OCI-LY7 (cell line): ENCODE data around the gene LPAR2. TPM values are rescaled to one million over a fixed set of nuclear protein-coding genes. Genes with fewer than 3 reads are reported as not detected.

Experiments used
- BruUV-seq: library from RNA; stranded (reverse); fragments of 400-500 nt; replicated peaks from 2 replicates; lab custom pipeline; 2021; lab: Mats Ljungman, UMichigan
- CTCF ChIA-PET: fragments of 300-600 bp; sonication (Branson Sonifier 250); formaldehyde crosslinking; loops from one replicate; lab custom pipeline; 2022; ENCODE audit warnings: antibody characterized with exemption; ENCODE audit not compliant: unreplicated experiment; lab: Charles Lee
- POLR2A ChIA-PET: fragments of 300-600 bp; sonication (Branson Sonifier 250); formaldehyde crosslinking; loops from one replicate; lab custom pipeline; 2022; ENCODE audit warnings: antibody characterized with exemption; lab: Charles Lee
- DNase-seq: peaks from one replicate; pipeline ENCODE4 v3.0.0-alpha.2; 2015; ENCODE audit warnings: low spot score
- H2AFZ ChIP-seq: fragments of 200-600 bp; sonication (generic), shearing (Covaris generic); 2 replicates; pipeline ENCODE4 v1.6.1; 2014; ENCODE audit warnings: mild to moderate bottlenecking, antibody characterized with exemption, low read length, moderate library complexity
- H3K27ac ChIP-seq: fragments of 200-600 bp; sonication (generic); 2 replicates; pipeline ENCODE4 v1.5.1; 2014; ENCODE audit warnings: mixed run types, low read depth, mild to moderate bottlenecking, moderate library complexity, low read length, inconsistent platforms; ENCODE audit not compliant: poor library complexity, severe bottlenecking
- H3K36me3 ChIP-seq: fragments of 200-600 bp; sonication (generic); 2 replicates; pipeline ENCODE4 v1.6.1; 2014; ENCODE audit warnings: mild to moderate bottlenecking, antibody characterized with exemption, low read length, moderate library complexity, mixed read lengths; ENCODE audit not compliant: insufficient read depth
- H3K4me1 ChIP-seq: fragments of 200-600 bp; sonication (generic); 2 replicates; pipeline ENCODE4 v1.5.1; 2014; ENCODE audit warnings: mild to moderate bottlenecking, low read length; ENCODE audit not compliant: insufficient read depth, poor library complexity, severe bottlenecking
- H3K4me2 ChIP-seq: fragments of 200-600 bp; sonication (generic); 2 replicates; pipeline ENCODE4 v1.6.1; 2014; ENCODE audit warnings: mild to moderate bottlenecking, low read length
- H3K4me3 ChIP-seq: fragments of 200-600 bp; sonication (generic); 2 replicates; pipeline ENCODE4 v1.5.1; 2014; ENCODE audit warnings: mild to moderate bottlenecking, low read depth, low read length; ENCODE audit not compliant: poor library complexity, severe bottlenecking
- H3K79me2 ChIP-seq: fragments of 200-600 bp; sonication (generic); 2 replicates; pipeline ENCODE4 v1.6.1; 2016; ENCODE audit warnings: low read depth, mild to moderate bottlenecking, low read length, moderate library complexity, mixed read lengths; ENCODE audit not compliant: insufficient read depth
- H3K9me2 ChIP-seq: fragments of 200-600 bp; sonication (generic); 2 replicates; pipeline ENCODE4 v1.6.1; 2016; ENCODE audit warnings: mild to moderate bottlenecking, low read length, mixed read lengths; ENCODE audit not compliant: insufficient read depth
- H3K9me3 ChIP-seq: fragments of 200-600 bp; sonication (generic); 2 replicates; pipeline ENCODE4 v1.6.1; 2014; ENCODE audit warnings: mild to moderate bottlenecking, mixed run types, low read length, mixed read lengths
- H4K20me1 ChIP-seq: fragments of 200-600 bp; sonication (generic); 2 replicates; pipeline ENCODE4 v1.6.1; 2014; ENCODE audit warnings: mild to moderate bottlenecking, antibody characterized with exemption, low read length, moderate library complexity, mixed read lengths; ENCODE audit not compliant: insufficient read depth
- CTCF ChIP-seq: fragments of 200-600 bp; sonication (generic); conservative IDR thresholded peaks from 2 replicates; pipeline ENCODE4 v1.5.1; 2014; ENCODE audit warnings: mild to moderate bottlenecking, antibody characterized with exemption, low read length, moderate library complexity, mixed read lengths
- EZH2phosphoT487 ChIP-seq: fragments of 200-600 bp; sonication (generic); IDR thresholded peaks from 2 replicates; pipeline ENCODE4 v1.6.1; 2018; ENCODE audit warnings: low read depth, borderline replicate concordance, mild to moderate bottlenecking, mixed run types, antibody characterized with exemption, low read length, moderate library complexity, mixed read lengths
- intact Hi-C: fragments of 100-400 bp; cut with micrococcal nuclease; formaldehyde crosslinking; loops from one replicate; pipeline ENCODE4 v1.10.0; 2022; ENCODE audit not compliant: unreplicated experiment
- total RNA-seq, 2 experiments: library from RNA; depleted of rRNA in 1 of 2; stranded (reverse); fragments of >200 nt in 1 of 2; shearing (Covaris generic) in 1 of 2; gene quantifications; 2 replicates each; pipeline ENCODE4 v1.2.3, GENCODE V29; 2014 to 2022

Gene LPAR2
- total RNA-seq, 2 experiments from 2014 or later: 12.4 to 18.4 TPM

- no TSS peak for BruUV-seq
- TF ChIP-seq EZH2phosphoT487 (no peak), CTCF (no peak)
- no peak for DNase-seq
- CTCF ChIA-PET: no interaction called here
- Histone ChIP-seq H3K4me3 (no peak overlapping the region), H3K36me3 (no peaks in the 10 kb centered on the region), H3K4me1 (no peaks in the 10 kb centered on the region), H2AFZ (no peak overlapping the region), H3K9me2 (no peaks in the 10 kb centered on the region), H4K20me1 (no peaks in the 10 kb centered on the region), H3K79me2 (no peaks in the 10 kb centered on the region), H3K9me3 (no peaks in the 10 kb centered on the region), H3K27ac (no peak overlapping the region), H3K4me2 (no peak overlapping the region)
- POLR2A ChIA-PET: interaction anchor here (0.7 kb wide), 1 partner anchor 120 kb away, joined by 4 read pairs; no protein-coding TSS in a partner anchor
- intact Hi-C loops: no loop called here
Measured at GRCh38 chr19:19587771-19588170, 40.2 kb downstream of the LPAR2 start.

- no peaks in the 10 kb centered on the region for H3K4me1 ChIP-seq
- intact Hi-C loops: no loop called here
- H3K4me3 ChIP-seq: no peak overlapping the region
- no TSS peak for BruUV-seq
- no peak overlapping the region for H3K27ac ChIP-seq
- TF ChIP-seq CTCF (no peak), EZH2phosphoT487 (no peak)
- H3K9me2 ChIP-seq: no peaks in the 10 kb centered on the region
- H3K4me2 ChIP-seq: no peak overlapping the region
- H3K79me2 ChIP-seq: no peaks in the 10 kb centered on the region
- CTCF ChIA-PET: no interaction called here
- H4K20me1 ChIP-seq: no peaks in the 10 kb centered on the region
- H2AFZ ChIP-seq: no peak overlapping the region
- POLR2A ChIA-PET: no interaction called here
- no peaks in the 10 kb centered on the region for H3K36me3 ChIP-seq
- H3K9me3 ChIP-seq: no peaks in the 10 kb centered on the region
- no peak for DNase-seq
Measured at GRCh38 chr19:19584356-19584755, 43.7 kb downstream of the LPAR2 start.

GRCh38 chr19:19582471-19582870 is 45.5 kb downstream of the LPAR2 start:
- intact Hi-C loops: no loop called here
- H3K4me2 ChIP-seq: no peak overlapping the region
- ChIA-PET POLR2A (interaction anchor here (0.6 kb wide), 1 partner anchor 277 kb away, joined by 4 read pairs; no protein-coding TSS in a partner anchor), CTCF (interaction anchor here (1.5 kb wide), 1 partner anchor 29 kb away, joined by 3 read pairs; no protein-coding TSS in a partner anchor)
- no peak for DNase-seq
- H3K79me2 ChIP-seq: no peaks in the 10 kb centered on the region
- no peak overlapping the region for H3K4me3 ChIP-seq
- H3K36me3 ChIP-seq: no peaks in the 10 kb centered on the region
- TF ChIP-seq CTCF: no peak
- no peaks in the 10 kb centered on the region for H4K20me1 ChIP-seq
- BruUV-seq: no TSS peak
- no peaks in the 10 kb centered on the region for H3K4me1 ChIP-seq
- H2AFZ ChIP-seq: no peak overlapping the region
- H3K27ac ChIP-seq: no peak overlapping the region
- H3K9me3 ChIP-seq: no peaks in the 10 kb centered on the region
- no peaks in the 10 kb centered on the region for H3K9me2 ChIP-seq
